ENCODE measurements around the gene ATP2C1. TPM values are rescaled to one million over a fixed set of nuclear protein-coding genes. Genes with fewer than 3 reads are reported as not detected.

Gene ATP2C1
- total RNA-seq, 2 experiments from 2014 or later = 40.9 to 44.0 TPM

DNA sequence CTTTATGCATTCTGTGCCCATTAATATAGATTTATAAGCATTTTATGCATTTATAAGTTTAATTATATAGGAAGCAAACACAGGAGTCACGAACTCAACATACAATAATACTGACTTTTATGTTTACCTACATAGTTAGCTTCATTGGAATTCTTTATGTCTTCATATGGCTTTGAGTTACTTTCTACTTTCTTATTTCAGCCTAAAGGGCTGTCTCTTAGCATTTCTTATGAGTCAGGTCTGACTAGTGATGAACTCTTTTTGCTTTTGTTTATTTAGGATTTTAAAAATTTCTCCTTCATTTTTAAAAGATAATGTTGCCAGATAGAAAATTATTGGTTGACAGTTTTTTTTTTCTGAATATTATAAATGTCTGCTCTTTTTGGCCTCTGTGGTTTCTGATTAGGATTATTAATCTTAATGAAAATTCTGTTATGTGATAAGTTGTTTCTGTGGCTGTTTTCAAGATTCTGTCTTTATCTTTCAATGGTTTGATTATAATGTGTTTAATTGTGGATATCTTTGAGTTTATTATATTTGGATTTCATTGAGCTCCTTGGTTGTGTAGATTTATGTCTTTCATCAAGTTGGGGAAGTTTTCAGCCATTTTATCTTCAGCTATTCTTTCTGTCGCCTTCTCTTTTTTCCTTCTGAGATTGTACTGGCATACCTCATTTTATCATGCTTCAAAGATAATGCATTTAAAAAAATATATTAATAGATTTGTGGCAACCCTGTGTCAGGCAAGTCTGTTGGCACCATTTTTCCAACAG, 54.3 kb downstream of the ATP2C1 start:
- Histone ChIP-seq H3K4me3 (ENCODE audit: low read length) (no peak overlapping the region), H3K9me3 (ENCODE audit: control insufficient read depth in 1 of 2, insufficient read depth in 1 of 2, low read length in 2 of 2) (no peaks in the 10 kb centered on the region), H3K27me3 (ENCODE audit: control insufficient read depth in 1 of 2, insufficient read depth in 2 of 2, low read length in 2 of 2) (no peaks in the 10 kb centered on the region), H3K27ac (ENCODE audit: low read depth in 1 of 2, low read length in 2 of 2) (no peak overlapping the region), H3K36me3 (ENCODE audit: insufficient read depth, low read length) (peaks cover 45% of the 10 kb centered on the region), H3K4me1 (ENCODE audit: insufficient read depth, low read length) (no peaks in the 10 kb centered on the region)
- intact Hi-C loops (cut with DNase I, micrococcal nuclease) = no loop called here
- peaks cover 90% of the 10 kb centered on the region for H3K36me3 Mint-ChIP-seq (ENCODE audit: low read depth)
- ChIA-PET CTCF (no interaction called here), POLR2A (no interaction called here)
- H3K27ac Mint-ChIP-seq = no peak overlapping the region
- no peak for ATAC-seq (ENCODE audit: poor library complexity)
- no peaks in the 10 kb centered on the region for H3K4me1 Mint-ChIP-seq (ENCODE audit: low read depth)
- TF ChIP-seq, protein P1, sequence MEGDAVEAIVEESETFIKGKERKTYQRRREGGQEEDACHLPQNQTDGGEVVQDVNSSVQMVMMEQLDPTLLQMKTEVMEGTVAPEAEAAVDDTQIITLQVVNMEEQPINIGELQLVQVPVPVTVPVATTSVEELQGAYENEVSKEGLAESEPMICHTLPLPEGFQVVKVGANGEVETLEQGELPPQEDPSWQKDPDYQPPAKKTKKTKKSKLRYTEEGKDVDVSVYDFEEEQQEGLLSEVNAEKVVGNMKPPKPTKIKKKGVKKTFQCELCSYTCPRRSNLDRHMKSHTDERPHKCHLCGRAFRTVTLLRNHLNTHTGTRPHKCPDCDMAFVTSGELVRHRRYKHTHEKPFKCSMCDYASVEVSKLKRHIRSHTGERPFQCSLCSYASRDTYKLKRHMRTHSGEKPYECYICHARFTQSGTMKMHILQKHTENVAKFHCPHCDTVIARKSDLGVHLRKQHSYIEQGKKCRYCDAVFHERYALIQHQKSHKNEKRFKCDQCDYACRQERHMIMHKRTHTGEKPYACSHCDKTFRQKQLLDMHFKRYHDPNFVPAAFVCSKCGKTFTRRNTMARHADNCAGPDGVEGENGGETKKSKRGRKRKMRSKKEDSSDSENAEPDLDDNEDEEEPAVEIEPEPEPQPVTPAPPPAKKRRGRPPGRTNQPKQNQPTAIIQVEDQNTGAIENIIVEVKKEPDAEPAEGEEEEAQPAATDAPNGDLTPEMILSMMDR (IDR thresholded peaks at IDR 0.05) = no peak
- no peak for DNase-seq
- H3K27me3 Mint-ChIP-seq = no peaks in the 10 kb centered on the region
- H3K4me3 Mint-ChIP-seq = no peak overlapping the region
- H3K9me3 Mint-ChIP-seq = no peaks in the 10 kb centered on the region

GRCh38 chr3:130948929-130949328, 55.0 kb downstream of the ATP2C1 start:
- CTCF ChIA-PET = no interaction called here

DNA sequence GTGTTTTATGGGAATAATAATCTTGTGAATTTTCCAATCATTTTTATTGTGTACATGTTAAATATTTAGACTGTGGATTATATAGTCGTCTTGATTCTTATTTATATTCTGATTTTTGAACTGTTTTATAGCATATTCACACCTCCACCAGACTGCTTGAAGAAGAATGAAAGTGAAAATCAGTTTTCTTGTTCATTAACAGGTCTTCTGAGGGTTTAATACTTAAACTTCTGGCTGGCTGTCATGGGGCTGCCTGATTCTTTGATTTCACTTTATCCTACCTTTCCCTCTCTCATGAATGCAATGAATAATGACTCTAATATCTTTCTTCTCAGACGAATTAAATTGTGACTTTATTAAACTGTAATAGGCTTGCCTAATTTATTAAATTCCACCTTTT, 56.2 kb downstream of the ATP2C1 start:
- Histone ChIP-seq H3K4me3 (ENCODE audit: low read length) (no peak overlapping the region), H3K36me3 (ENCODE audit: insufficient read depth, low read length) (peaks cover 51% of the 10 kb centered on the region), H3K9me3 (ENCODE audit: control insufficient read depth in 1 of 2, insufficient read depth in 1 of 2, low read length in 2 of 2) (no peaks in the 10 kb centered on the region), H3K27ac (ENCODE audit: low read depth in 1 of 2, low read length in 2 of 2) (no peak overlapping the region), H3K27me3 (ENCODE audit: control insufficient read depth in 1 of 2, insufficient read depth in 2 of 2, low read length in 2 of 2) (no peaks in the 10 kb centered on the region), H3K4me1 (ENCODE audit: insufficient read depth, low read length) (no peaks in the 10 kb centered on the region)
- ChIA-PET CTCF (no interaction called here), POLR2A (interaction anchor here (0.7 kb wide), 1 partner anchor 83 kb away, joined by 3 read pairs; no protein-coding TSS in a partner anchor)
- Mint-ChIP-seq H3K4me3 (no peak overlapping the region), H3K27ac (no peak overlapping the region), H3K36me3 (ENCODE audit: low read depth) (peaks cover 89% of the 10 kb centered on the region), H3K4me1 (ENCODE audit: low read depth) (no peaks in the 10 kb centered on the region), H3K9me3 (no peaks in the 10 kb centered on the region), H3K27me3 (no peaks in the 10 kb centered on the region)
- DNase-seq (peak in 1 of 14 experiments; percentile 4), ATAC-seq (ENCODE audit: poor library complexity) (no peak)
- intact Hi-C loops (cut with DNase I, micrococcal nuclease) = no loop called here
- TF ChIP-seq, protein P1 (IDR thresholded peaks at IDR 0.05) = no peak

More at GRCh38 chr3:130948929-130949328, 55.0 kb downstream of the ATP2C1 start:
- H3K9me3 ChIP-seq (ENCODE audit: control insufficient read depth in 1 of 2, insufficient read depth in 1 of 2, low read length in 2 of 2) = no peaks in the 10 kb centered on the region
- ATAC-seq (ENCODE audit: poor library complexity) (no peak), DNase-seq (no peak)
- intact Hi-C loops (cut with DNase I, micrococcal nuclease) = no loop called here
- peaks cover 47% of the 10 kb centered on the region for H3K36me3 ChIP-seq (ENCODE audit: insufficient read depth, low read length)
- no peak overlapping the region for H3K4me3 Mint-ChIP-seq
- no peak overlapping the region for H3K27ac Mint-ChIP-seq
- POLR2A ChIA-PET = no interaction called here
- no peaks in the 10 kb centered on the region for H3K27me3 ChIP-seq (ENCODE audit: control insufficient read depth in 1 of 2, insufficient read depth in 2 of 2, low read length in 2 of 2)
- H3K9me3 Mint-ChIP-seq = no peaks in the 10 kb centered on the region
- no peak overlapping the region for H3K27ac ChIP-seq (ENCODE audit: low read depth in 1 of 2, low read length in 2 of 2)
- no peaks in the 10 kb centered on the region for H3K27me3 Mint-ChIP-seq
- H3K36me3 Mint-ChIP-seq (ENCODE audit: low read depth) = peaks cover 90% of the 10 kb centered on the region
- TF ChIP-seq, protein P1 (IDR thresholded peaks at IDR 0.05) = no peak
- H3K4me1 ChIP-seq (ENCODE audit: insufficient read depth, low read length) = no peaks in the 10 kb centered on the region
- no peak overlapping the region for H3K4me3 ChIP-seq (ENCODE audit: low read length)
- no peaks in the 10 kb centered on the region for H3K4me1 Mint-ChIP-seq (ENCODE audit: low read depth)

Data from CD4-positive, alpha-beta T cell (primary cell).